GM12874 (cell line): ENCODE results near the gene LOC128125822.

Source experiments
- TF ChIP-seq, protein P1 (sequence below): IDR thresholded peaks from 2 replicates; pipeline ENCODE4 v1.5.1; 2011; ENCODE audit warnings: low read depth, mild to moderate bottlenecking, control low read depth, low read length, moderate library complexity; ENCODE audit not compliant: insufficient read depth

The LOC128125822 gene

DNA sequence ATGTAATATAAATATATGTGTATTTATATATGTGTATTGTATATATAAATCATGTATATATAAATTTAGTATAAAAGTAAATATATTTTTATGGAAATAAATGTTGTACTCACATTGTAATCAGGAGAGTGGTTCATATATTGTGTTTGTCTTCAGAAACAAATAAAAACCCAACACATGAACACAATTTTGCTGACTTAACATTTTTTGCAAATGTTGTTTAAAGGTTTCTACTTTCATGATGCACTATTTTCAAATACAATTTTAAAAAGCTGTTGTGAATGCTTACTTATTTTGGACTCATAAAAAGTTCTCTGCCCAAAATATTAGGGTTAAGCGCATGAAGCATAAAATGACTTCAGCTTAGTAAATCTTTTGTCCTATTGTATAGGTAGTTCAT, 39.3 kb downstream of the LOC128125822 start:
- TF ChIP-seq, protein P1, sequence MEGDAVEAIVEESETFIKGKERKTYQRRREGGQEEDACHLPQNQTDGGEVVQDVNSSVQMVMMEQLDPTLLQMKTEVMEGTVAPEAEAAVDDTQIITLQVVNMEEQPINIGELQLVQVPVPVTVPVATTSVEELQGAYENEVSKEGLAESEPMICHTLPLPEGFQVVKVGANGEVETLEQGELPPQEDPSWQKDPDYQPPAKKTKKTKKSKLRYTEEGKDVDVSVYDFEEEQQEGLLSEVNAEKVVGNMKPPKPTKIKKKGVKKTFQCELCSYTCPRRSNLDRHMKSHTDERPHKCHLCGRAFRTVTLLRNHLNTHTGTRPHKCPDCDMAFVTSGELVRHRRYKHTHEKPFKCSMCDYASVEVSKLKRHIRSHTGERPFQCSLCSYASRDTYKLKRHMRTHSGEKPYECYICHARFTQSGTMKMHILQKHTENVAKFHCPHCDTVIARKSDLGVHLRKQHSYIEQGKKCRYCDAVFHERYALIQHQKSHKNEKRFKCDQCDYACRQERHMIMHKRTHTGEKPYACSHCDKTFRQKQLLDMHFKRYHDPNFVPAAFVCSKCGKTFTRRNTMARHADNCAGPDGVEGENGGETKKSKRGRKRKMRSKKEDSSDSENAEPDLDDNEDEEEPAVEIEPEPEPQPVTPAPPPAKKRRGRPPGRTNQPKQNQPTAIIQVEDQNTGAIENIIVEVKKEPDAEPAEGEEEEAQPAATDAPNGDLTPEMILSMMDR: no peak

DNA sequence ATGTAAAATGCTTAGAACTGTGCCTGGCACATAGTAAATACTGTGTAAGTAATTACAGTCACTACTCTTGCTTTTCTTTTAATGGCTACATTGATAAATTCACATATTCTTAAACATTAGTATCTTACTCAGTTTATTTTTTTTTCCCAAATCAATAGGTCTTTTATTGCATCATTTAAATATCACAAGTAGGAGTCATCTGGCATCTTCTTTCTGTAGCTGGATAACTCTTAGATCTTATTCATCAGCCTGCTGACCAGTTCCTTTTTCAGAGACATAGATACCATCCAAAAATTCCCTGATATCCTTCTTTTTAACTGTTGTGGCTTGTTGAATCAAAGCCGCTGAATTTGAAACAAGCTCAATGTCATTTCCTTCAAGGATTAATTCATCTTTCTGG, 43.3 kb downstream of the LOC128125822 start:
- TF ChIP-seq, protein P1: no peak
